Stimulated activated CD4-positive, alpha-beta T cell treated with anti-CD3 and anti-CD28 coated beads, TNF-alpha, amount 100 ng/mL, for 1 hour (primary cell): ENCODE measurements around the gene ACTN2.

Experiments
- DNase-seq, 3 donors: peaks; one replicate each; pipeline ENCODE4 v3.0.0-alpha.2; 2020; ENCODE audit warnings: low read depth in 3 of 3, low spot score in 1 of 3

Gene ACTN2

GRCh38 chr1:236765831-236766230 lies 79.5 kb downstream of the ACTN2 start:
- no peak for DNase-seq

- DNase-seq: no peak
Measured at GRCh38 chr1:236766506-236766905, 80.2 kb downstream of the ACTN2 start.

DNA sequence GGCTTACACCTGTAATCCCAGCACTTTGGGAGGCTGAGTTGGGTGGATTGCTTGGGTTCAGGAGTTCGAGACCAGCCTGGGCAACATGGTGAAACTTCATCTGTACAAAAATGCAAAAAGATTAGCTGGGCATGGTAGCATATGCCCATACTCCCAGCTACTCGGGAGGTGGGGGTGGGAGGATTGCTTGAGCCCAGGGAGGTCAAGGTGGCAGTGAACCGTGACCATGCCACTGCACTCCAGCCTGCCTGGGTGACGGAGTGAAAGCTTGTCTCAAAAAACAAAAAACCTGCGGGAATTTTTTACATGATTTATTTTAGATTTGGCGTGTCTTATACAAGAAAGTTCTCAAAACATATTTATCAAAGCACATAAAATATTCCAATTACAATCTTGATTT lies 81.0 kb downstream of the ACTN2 start:
- no peak for DNase-seq

DNA sequence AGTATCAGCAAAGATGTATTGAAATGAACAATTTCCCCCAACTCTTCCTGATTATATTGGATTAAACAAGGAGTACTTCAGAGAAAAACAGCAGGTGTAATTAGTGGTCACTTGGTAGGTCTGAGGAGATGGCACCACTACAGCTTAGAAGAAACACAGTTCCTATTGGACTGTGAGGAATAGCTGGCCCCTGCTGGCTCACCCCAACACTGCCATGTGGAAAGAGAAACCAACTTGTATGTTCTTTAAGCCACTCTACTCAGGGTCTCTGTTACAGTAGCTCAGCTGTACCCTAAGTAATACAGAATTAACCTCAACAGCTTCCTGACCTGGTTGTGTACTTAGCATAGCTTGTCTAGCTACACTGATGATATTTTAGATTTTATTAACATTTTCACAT lies 82.3 kb downstream of the ACTN2 start:
- DNase-seq: no peak

GRCh38 chr1:236773919-236774318 lies 87.6 kb downstream of the ACTN2 start:
- no peak for DNase-seq

DNA sequence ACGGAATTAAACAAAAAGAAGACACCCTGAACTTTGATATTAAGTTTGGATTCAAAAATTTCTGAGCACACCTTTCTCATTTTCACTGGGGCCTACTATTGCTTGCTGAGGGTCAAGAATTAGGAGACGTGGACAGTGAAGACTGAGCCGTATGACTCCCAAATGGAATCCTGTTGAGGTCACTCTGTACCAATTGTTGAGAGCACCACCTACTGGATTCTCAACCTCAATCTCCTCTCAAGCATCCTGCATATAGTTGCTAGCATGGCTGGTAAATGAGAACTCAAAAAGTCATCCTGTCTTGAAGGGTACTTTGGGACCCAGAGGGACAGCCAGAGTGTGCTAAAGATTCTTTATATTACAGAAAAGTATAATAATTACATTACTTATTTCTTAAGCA lies 88.6 kb downstream of the ACTN2 start:
- no peak for DNase-seq

DNA sequence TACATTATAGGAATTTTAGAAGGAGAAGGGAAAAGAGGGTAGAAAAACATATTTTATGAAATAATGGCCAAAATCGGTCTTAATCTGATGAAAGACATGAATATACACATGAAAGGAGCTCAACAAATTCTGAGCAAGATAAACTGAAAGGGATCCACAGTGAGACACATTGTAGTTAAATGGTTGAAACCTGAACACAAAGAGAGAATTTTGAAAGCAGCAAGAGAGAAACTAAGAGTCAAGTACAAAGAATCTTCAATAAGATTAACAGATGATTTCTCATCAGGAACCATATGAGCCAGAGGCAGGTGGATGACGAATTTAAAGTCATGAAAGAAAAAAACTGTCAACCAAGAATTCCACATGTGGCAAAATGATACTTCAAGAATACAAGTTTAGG lies 93.0 kb downstream of the ACTN2 start:
- DNase-seq: no peak

DNA sequence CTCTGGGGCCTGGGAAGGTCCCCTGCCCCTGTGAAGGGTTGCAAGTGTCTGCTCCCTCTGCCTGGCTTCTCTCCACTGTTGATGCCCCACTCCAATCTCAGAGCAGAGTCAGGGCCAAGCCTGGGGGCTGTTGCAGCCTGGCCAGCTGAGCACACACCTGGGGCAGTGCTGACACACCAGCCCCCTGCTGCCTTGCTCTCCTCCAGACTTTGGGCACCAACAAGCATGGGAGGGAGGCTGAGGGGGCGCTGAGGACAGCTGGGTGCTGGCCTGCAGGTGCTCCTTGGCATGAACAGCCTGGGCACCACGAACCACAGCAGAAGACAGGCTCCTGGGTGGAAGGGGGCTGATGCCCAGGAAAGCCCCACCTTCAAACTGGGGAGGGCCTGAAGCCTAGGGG lies 99.2 kb downstream of the ACTN2 start:
- no peak for DNase-seq

DNA sequence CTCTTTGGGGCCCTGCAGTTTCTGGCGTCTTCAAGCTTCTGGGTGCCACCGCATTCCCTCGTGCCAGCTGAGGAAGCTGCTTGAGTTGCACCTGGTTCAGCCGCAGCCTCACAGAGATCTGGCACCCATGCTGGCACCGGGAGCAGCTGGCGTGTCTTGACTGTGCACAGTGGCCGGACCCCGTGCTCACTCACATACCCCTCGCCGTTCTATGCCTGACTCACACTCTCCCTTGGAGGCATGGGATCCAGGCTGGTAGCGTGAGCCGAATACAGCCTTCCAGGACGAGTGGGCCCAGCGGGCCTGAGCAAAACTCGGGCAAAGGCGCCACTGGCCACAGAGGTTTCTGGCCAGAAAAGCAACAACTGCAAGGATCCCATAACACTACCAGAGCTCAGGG lies 100.2 kb downstream of the ACTN2 start:
- no peak for DNase-seq

DNA sequence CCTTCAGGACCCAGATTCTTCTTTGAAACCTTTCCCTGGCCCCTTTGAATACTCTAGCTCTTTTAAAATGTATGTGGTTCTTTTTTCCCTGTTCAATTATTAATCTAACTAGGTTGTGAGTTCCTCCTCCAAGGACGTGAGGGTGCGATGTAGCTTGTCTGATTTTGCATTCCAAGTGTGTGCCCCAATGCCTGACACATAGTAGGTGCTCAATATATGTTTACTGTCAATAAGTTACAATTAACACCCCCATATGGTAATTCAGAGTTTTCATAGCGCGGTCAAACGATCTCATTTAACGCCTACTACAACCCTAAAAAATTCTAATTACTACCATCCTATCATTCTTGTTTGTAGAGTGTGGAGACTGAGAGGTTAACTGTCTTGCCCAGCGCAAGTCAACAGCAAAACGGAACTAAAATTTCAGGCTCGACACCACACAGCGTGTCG lies 108.3 kb downstream of the ACTN2 start:
- no peak for DNase-seq

DNA sequence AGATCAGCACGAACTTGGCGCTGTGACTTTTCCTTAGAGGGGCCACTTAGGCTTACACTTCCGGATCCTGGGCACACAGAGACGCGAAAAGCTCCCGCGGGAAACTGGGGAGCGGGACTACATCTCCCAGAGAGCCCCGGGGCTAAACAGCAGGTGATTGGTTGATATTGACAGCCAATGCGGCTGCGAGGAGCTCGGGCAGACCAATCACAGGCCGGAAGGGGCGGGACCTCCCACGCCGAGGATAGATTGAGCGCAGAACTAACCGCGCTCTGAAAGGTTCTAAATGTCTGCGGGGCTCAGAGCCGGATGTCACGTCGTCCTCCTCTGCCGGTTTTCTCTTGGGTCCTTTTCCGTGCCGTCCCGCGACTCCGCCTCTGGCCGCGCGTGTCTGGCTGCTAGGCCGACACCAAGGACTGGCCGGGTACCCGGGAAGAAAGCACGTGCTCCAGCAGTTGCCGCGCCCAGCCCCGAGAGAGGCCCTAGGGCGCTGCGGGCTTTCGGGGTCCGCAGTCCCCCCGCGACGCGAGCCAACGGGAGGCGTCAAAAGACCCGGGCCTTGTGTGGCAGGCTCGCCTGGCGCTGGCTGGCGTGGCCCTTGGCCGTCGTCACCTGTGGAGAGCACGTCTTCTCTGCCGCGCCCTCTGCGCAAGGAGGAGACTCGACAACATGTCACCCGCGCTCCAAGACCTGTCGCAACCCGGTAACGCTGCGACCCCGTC lies 108.9 kb downstream of the ACTN2 start, which contains the start of gene MTR:
TSS of gene MTR (plus strand) at position 258 of the 722 bp plus-strand sequence. CDS start at position 670, 412 bp downstream.
- peak; percentile 88 to 92 (median 88) for DNase-seq

DNA sequence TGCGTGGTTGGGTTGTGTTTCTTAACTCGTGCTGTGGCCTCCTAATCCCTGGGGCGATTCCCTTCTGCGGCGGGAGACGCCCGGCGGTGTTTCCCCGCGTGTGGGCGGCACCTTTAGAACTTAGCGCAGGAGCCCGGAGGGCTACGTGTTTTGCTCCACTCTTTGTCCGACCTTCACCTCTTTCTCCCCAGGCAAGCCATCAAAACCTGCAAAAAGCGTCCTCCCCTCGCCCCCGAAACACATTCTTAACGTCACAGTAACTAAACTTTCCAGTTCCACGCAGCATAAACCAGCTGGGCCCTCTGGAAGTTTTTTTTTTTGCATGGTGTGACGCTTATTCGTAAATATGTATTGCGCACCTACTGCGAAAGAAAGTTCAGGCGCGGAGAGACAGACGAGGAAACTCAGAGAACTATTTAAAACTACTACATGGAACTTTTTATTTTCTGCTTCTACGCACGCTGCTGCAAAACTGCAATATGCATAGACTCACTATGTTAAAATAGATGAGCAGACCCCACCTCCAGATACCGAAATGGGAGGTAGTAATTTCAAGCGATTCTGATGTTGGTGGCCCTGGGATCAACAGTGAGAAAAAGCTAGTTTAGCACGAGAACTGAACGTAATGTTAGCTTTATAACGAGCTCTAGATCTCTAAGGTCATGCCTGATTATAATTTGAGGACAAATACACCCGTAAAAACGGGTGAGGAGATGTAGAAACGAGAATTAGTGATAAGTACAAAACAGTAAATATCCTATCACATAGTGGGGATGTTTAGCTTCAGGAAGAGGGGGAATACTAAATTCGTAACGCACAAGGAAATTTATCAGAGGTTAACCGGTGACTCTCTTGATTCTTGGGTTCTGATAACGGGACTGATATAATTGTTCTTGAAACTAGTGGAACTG lies 109.7 kb downstream of the ACTN2 start:
- peak in 2 of 3 donors; percentile 21 to 64 for DNase-seq

DNA sequence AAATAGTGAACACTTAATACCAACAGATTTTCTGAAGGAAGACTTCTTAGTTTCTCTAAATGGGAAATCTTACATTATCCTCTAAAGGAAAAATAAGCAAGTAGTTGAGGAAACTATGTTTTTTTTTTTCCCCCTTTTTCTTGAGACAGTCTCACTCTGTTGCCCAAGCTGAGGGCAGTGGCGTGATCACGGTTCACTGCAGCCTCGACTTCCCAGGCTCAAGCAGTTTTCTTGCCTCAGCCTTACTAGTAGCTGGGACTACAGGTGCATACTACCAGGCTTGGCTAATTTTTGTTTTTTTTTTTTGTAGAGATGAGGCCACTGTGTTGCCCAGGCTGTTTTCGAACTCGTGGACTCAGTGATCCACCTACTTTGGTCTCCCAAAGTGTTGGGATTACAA lies 112.7 kb downstream of the ACTN2 start:
- no peak for DNase-seq

GRCh38 chr1:236800002-236800620 lies 113.8 kb downstream of the ACTN2 start:
- DNase-seq: no peak

DNA sequence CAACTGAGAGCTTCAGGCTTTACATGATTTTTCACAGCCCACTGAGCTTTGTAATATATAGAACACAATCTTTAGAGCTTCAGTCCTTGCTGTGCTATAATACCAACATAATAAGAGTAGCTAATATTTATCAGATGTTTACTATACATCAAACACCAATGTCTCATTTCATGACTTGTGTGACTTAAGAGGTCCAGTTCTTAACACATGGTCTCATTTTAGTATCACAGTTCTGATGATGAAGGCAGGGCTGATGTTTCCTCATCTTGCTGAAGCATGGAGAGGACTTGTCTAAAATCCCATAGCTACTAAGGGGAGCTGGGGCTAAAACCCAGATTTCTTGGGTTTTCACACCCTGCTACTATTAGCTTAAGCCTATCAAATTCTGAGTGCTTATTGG lies 114.3 kb downstream of the ACTN2 start:
- DNase-seq: no peak

GRCh38 chr1:236802264-236802663 lies 116.0 kb downstream of the ACTN2 start:
- no peak for DNase-seq

DNA sequence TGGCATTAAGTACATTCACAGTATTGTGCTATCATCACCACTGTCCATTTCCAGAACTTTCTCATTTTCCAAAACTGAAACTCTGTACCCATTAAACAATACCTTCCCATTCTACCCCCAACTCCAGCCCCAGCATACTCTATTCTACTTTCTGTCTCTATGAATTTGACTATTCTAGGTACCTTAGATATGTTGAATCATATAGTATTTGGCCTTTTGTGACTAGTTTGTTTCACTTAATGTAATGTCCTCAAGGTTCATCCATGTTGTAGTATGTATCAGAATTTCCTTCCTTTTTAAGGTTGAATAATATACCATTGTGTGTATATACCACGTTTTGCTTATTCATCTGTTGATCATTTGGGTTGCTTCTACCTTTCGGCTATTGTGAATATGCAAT lies 120.3 kb downstream of the ACTN2 start:
- no peak for DNase-seq

DNA sequence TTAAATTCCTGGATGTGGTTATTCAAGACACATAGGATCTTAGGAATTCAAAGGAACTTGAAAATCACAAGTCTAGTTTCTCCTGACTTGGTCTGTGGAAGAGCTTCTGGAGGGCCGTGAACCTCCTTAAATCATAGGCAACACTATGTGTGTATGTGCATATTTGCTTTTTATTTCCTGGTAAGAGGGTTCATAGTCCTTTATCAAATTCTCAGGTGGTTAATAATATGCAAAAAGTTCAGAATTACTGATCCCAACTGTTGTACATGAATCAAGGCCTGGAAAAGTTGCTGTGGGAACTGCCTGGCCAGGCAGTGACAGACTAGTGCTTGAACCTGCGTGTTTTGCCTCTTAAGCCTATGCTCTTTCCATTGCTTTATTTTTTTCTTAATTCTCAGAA lies 121.7 kb downstream of the ACTN2 start:
- no peak for DNase-seq

DNA sequence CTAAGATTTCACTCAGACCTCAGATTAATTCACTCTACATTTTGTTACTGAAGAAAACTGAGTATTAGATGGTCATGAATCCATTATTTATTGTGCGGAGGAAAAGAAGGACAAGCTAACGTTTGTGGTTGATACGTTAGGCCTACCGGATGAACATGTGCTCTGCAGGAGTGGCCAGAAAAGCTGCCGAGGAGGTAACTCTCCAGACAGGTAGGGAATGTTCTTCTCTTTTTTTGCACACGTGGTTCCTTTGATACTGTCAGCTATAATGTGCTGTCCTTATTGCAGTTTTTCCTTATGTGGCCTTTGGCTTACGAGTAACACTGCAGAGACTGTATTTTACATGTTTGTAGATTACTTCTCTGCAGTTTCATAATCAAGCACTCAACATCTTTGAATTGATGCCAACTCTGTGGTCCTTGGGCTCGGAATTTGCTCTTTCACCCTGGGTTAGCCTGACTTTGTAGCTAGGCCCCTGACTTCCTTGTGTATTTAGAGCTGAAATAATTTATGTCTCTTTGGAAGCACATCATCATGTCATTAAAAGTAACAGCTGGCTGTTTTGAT lies 122.3 kb downstream of the ACTN2 start:
- DNase-seq: no peak

GRCh38 chr1:236809148-236809547 lies 122.8 kb downstream of the ACTN2 start:
- DNase-seq: no peak

DNA sequence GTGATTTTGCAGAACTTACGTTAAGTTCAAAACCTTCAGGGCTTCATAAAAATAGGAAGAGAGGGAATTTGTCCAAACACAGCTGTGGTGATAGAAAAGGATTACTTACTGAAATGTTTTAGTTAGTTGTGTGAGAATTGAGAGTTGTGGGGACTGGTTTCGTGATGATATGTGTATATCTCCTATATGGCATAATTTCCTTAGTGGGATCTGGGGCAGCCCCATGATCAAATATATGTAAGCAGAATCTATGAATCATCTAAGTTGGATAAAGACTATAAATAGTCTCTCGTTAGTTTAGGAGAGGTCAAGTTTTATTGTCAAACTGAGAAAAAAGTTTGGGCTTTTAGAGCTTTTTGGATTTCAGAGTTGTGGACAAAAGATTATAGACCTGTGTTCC lies 123.7 kb downstream of the ACTN2 start:
- DNase-seq: no peak
